GM12878 (cell line): Measurements from ENCODE around the gene AKNA.
"Not testable (repeated sequence)": the region's sequence is repeated elsewhere in the genome, so short reads cannot be mapped to it uniquely, and the experiment has no call there.

Experiments used
- CREB1 ChIP-seq: IDR thresholded peaks from 2 replicates; pipeline ENCODE4 v1.6.1; 2012; ENCODE audit warnings: low read depth, mild to moderate bottlenecking, inconsistent platforms
- CTCF ChIP-seq, 3 experiments: IDR thresholded peaks in 2 of 3; conservative IDR thresholded peaks in 1 of 3; 2 replicates each; pipeline ENCODE4 v1.5.1; 2011; ENCODE audit warnings: low read depth in 3 of 3, low read length in 3 of 3, mild to moderate bottlenecking in 3 of 3, control low read depth in 2 of 3, moderate library complexity in 2 of 3, inconsistent platforms in 1 of 3, mixed read lengths in 1 of 3; ENCODE audit not compliant: control insufficient read depth in 2 of 3, insufficient read depth in 1 of 3; ENCODE audit errors: extremely low read depth in 1 of 3
- NFYB ChIP-seq: IDR thresholded peaks from 2 replicates; pipeline ENCODE4 v1.6.1; 2011; ENCODE audit warnings: low read depth, mild to moderate bottlenecking, low read length, improper control_type of control experiment, moderate library complexity; ENCODE audit not compliant: insufficient read depth
- RCOR1 ChIP-seq: conservative IDR thresholded peaks from 2 replicates; pipeline ENCODE4 v1.6.1; 2012; ENCODE audit warnings: low read depth, low read length, improper control_type of control experiment
- RFX5 ChIP-seq: IDR thresholded peaks from 2 replicates; pipeline ENCODE4 v1.6.1; 2011; ENCODE audit warnings: low read depth, low read length, improper control_type of control experiment

DNA sequence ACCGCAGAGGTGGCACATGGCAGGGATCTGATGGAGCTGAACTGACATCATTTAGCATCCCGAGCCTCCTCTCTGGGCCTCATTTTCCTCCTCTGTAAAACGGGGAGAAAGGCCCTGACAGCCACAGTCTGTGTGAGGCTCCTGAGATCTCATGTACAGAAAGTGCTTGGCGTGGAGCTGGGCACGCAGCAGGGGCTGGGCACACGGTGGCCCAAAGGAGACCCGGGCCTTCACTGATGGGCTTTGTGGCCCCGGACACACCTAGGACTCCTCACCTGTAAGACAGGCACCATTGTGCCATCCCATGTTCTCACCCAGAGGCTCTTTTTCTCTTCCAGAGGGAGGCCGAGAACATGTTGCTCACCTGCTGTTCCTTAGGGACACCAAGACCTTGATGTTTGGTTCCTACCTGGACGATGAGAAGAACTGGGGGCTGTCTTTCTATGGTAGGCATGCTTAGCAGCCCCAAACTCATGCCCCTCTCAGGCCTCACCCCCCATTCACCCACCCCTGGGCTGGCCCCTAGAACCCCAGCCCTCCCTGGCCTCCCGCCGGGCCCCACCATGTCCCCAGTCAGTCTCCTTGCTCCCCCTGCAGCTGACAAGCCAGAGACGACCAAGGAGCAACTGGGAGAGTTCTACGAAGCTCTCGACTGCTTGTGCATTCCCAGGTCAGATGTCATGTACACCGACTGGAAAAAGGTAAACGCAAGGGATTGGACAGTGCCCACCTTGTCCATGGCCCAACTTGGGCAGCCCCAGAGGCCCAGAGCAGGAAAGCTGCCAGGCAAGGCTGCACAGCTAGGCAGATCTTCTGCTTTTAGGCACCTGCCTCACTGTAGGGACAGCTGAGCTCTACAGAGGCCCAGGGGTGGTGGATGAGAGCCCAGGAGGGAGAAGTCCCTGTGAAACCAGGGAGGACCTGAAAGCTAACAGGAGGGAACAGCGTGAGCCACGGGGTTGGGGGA is 56.3 kb downstream of the AKNA start:
- TF ChIP-seq RFX5; CTCF (IDR thresholded peaks at IDR 0.05 in 2 of 3, conservative IDR thresholded peaks at IDR 0.05 in 1 of 3; ENCODE audit: control insufficient read depth in 2 of 3, extremely low read depth in 1 of 3, insufficient read depth in 1 of 3, low read depth in 3 of 3, low read length in 3 of 3); RCOR1; NFYB; CREB1: not testable (repeated sequence)
